Embryonic facial prominence (tissue), 1 donor: Measurements from ENCODE around the gene GPC1.

ENCODE experiments used
- DNase-seq: peaks from one replicate; pipeline ENCODE4 v3.0.0-alpha.2; 2016; ENCODE audit errors: extremely low spot score

GPC1 gene

DNA sequence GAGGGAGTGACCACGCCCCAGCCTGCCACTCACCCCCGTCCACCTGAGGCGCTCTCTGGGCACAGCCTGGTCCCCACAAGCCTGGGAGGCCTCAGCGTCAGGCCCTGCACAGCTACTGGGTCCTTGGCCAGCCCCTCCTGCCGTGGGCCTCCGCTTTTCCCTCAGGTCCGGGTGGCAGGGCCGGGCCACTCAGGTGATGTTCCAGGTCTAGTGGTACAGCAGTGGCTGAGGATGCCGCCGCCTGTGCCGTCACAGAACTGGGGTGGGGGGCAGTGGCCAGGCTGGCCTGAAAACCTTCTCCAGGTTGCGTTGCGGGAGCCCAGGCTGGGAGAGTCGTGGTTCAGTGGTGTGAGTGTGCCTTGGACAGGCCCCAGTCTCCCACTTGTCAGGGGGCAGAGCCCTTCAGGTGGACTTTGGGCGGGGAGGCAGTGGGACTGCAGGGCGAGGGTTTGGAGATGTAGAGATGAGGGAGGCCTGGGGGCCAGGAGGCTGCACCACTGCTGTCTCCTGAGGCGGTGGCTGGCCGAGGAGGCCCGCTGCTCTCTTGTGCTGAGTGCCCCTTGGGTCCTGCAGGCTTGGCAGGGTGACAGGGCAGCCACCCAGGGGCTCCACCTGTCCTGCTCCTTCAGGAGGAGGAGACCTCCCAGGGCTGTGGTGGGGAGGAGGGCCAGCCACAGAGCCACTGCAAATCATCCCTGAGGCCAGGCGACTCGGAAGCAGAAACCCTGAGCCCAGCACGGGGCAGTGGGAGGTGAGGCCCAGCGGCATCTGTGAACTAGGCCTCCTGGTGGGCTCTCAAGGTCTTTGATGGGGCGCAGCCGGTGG is 7.6 kb downstream of the GPC1 start:
- DNase-seq, result no peak

GRCh38 chr2:240443891-240444301 is 8.4 kb downstream of the GPC1 start:
- DNase-seq, result no peak

DNA sequence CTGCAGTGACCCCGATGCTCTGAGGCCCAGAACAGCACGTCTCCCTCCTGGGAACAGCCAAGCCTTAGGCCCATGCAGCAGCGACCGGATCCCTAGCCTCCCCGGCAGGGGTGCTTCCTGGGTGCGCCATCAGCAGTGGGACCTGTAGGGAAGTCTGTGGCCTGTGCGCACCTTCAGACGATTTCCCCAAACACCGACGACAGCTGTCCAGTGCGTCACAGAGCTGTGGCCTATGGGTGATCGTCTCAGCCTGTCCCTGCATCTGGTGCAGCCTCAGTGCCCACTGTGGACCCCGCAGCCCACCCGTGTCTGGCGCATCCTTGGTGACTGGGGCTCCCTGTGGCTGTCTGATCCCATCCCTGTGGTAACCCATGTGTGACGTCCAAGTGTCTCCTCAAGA is 9.0 kb downstream of the GPC1 start:
- DNase-seq, result no peak

- no peak for DNase-seq
Observed at GRCh38 chr2:240445961-240446663, 10.6 kb downstream of the GPC1 start.

GRCh38 chr2:240446664-240447175 is 11.3 kb downstream of the GPC1 start:
- no peak for DNase-seq

DNA sequence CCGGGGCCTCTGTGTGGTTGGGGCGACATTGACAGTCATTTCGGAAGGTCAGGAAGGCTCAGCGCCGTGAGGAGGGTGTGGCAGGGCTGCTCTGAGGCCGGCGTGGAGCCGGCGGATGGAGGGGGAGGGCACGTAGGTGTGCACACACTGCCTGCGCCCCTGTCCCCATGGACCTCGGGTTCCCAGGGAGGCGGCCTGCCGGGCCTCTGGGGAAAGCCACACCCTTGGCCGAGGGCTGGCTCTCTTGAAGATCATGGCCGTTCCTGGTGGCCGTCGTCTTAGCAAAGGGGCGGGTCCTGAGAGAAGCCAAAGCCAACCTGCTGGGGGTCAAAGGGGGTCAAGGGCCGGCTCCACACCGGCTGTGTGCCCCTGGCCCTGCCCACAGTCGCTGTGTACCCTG is 11.9 kb downstream of the GPC1 start:
- DNase-seq, result no peak

- DNase-seq, result no peak
Observed at GRCh38 chr2:240447934-240448333, 12.5 kb downstream of the GPC1 start.

DNA sequence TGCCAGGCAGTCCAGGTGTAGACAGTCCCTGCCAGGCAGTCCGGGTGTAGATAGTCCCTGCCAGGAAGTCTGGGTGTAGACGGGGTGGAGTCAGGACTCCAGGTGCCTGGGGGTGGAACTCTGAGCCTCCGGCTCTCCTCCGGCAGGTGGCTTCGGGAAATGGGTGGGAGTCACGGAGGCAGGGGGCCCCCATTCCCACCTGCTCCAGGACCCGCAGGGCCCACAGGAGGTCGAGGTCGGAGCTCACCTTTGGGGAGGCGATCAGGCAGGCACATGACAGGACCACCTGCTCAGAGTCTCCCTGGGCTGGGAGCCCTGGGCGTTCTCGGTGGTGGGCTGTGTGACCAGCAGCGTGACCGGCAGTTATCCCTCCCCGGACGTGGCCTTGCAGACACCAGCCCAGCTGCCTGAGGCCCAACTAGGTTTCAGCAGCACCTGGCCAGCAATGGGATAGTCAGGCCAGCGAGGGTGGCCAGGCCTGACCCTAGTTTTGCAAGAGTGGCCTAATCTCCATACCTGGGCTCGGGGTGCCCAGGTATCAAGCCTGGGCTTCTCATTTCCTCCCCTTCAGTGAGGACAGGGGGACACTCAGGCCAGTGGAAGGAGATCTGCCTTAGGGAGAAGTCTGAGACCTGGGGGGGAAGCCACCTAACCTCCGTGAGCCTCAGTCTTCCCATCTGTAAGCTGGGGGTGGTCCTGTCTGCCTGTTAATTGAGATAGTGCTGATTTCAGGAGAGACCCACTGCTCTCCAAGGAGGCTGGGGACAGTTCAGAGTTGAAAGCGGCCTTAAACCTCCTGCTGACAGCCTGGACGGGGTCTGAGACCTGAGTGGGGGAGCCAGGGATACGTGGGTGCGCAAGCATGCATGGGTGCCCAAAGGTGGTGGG is 13.2 kb downstream of the GPC1 start:
- DNase-seq, result no peak

- no peak for DNase-seq
Observed at GRCh38 chr2:240449764-240450531, 14.5 kb downstream of the GPC1 start.

- DNase-seq, result no peak
Observed at GRCh38 chr2:240450532-240451107, 15.2 kb downstream of the GPC1 start.

DNA sequence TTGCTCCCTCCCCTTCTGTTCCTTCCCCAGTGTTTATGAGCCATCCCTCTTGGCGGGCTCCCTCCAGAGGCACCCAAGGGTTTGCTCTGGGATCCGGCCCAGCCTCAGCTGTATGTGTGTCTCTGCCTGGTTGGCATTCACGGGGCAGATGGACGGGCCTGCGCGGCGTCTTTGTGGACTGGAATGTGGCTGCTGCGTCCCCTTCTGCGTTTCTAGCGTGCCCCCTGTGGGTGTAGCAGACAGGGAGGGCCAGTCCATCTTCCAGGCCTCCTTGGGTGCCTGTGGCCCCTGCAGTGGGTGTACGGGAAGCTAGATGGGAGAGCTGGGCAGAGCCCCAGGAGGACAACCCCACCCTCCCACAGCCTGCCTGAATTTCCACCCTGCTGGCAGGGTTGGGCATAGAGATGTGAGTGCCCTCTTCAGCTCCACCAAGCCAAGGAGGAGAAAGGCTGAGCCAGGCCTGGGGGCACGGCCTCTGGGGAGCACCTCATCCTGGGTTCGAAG is 15.7 kb downstream of the GPC1 start:
- no peak for DNase-seq

DNA sequence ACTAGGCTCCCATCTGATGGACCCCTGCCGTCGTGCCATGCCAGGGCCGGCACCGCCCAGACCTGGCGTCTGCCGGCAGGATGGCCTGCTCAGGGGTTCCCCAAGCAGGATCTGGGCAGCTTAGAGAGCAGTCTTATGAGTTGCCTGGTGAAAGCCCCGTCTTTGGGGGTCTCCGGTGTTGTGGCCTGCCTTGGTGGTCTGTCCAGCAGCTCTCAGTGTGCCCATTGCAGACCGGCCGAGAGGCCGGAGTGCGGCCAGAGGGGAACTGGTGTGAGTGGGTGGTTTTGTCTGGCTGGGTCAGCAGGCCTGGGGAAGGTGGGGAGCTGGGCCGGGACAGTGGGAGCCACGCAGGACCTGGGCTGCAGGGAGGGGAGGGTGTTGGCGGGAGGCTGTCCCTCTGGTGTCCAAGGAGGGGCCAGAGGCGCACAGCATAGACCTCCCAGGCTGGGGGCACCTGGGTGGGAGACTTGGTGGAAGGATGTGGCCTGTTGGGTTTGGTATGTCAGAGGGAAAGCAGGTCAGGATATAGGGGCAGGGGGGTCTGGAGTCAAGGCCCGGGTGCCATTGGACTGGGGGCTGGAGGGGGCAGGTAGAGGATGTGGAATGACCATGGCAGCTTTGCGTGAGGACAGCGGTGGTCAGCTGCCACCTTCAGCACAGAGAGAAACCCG is 16.5 kb downstream of the GPC1 start:
- DNase-seq, result no peak

- DNase-seq, result no peak
Observed at GRCh38 chr2:240452462-240453256, 17.2 kb downstream of the GPC1 start.

GRCh38 chr2:240453461-240454105 is 18.1 kb downstream of the GPC1 start:
- DNase-seq, result no peak

DNA sequence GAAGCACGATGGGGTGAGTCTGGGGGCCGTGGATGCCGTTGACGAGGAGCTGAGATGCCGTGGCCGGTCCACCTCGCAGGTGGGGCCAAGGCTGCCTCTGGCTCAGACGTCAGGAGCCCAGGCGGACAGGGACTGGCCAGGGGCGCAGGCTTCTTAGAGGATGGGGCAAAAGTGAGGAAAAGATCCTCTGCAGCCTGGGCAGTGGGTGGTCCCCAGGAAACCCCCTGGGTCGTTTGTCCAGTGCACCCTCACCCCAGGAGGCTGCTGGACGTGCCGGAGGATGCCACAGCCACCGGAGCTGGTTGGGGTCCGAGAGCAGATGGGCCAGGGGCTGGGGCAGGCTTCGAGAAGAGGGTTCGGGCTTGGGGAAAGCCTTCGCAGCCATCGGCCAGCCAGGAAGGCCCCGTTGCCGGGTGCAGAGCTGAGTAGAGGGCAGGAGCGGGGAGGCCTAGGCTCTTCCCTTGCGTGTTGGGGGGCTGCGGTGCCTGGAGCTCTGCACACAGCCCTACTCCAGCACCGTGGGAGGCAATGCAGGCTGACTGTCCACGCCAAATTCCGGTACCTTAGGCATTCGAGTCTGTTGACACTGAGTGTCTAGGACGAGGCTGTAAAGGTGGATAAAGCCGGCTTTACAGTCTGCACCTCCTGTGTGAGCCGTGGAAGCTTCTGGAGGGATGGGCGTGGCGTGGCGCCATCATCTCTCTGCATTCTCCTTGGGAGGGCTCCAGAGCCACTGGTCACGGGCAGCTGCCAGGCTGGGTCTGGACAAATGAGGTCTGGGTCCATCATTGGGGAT is 18.8 kb downstream of the GPC1 start:
- no peak for DNase-seq

DNA sequence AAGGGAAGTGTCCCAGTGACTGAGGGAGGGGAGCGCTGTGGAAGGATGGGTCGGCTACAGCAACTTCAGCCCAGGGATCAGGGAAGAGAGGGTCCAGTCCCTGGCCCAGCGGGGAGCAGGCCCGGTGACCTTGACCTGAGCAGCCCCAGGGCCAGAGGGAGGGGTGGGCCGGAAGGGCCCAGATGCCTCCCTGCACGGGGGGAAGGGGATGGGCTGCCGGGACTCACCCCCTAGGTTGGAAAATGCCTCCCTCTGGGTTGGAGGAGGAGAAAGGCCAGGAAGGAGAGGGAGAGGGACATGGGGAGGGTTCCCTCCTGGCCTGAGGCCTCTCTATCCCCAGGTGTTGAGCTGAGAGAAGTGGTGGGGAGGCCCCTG is 19.8 kb downstream of the GPC1 start:
- DNase-seq, result no peak

GRCh38 chr2:240455647-240456446 is 20.4 kb downstream of the GPC1 start:
- no peak for DNase-seq
